Measurements from ENCODE around the gene TTC38.

GRCh38 chr22:46338636-46339035 lies 70.8 kb downstream of the TTC38 start:
- TF ChIP-seq ZNF292 (tag by site-specific recombination; IDR thresholded peaks at IDR 0.05; ENCODE audit: borderline replicate concordance, low read depth) (no peak), CTCF (tag by site-specific recombination; IDR thresholded peaks at IDR 0.05) (no peak), ZNF239 (tag by site-specific recombination; IDR thresholded peaks at IDR 0.05) (no peak), ZFP41 (tag by site-specific recombination; IDR thresholded peaks at IDR 0.05; ENCODE audit: borderline replicate concordance) (no peak)
